Trophoblast cell (in vitro differentiated cells and primary cell): ENCODE results near the gene CDR2L.

Experiments
- DNase-seq, 2 donors: peaks; one replicate each; pipeline ENCODE4 v3.0.0-alpha.2; 2016
- H2AFZ ChIP-seq: 2 replicates; pipeline ENCODE4 v1.6.1; 2013; ENCODE audit warnings: low read length, moderate library complexity, mild to moderate bottlenecking; ENCODE audit not compliant: insufficient read depth, poor library complexity
- H2AK5ac ChIP-seq: 2 replicates; pipeline ENCODE4 v1.6.1; 2013; ENCODE audit warnings: mild to moderate bottlenecking, low read length
- H2BK120ac ChIP-seq: 2 replicates; pipeline ENCODE4 v1.6.1; 2013; ENCODE audit warnings: low read length, mild to moderate bottlenecking, moderate library complexity; ENCODE audit not compliant: insufficient read depth, poor library complexity
- H2BK12ac ChIP-seq: 2 replicates; pipeline ENCODE4 v1.6.1; 2013; ENCODE audit warnings: mild to moderate bottlenecking, low read length, moderate library complexity
- H2BK5ac ChIP-seq: 2 replicates; pipeline ENCODE4 v1.6.1; 2013; ENCODE audit warnings: low read length, low read depth, moderate library complexity, mild to moderate bottlenecking; ENCODE audit not compliant: poor library complexity
- H3K14ac ChIP-seq: 2 replicates; pipeline ENCODE4 v1.6.1; 2013; ENCODE audit warnings: mild to moderate bottlenecking, low read length
- H3K18ac ChIP-seq: 2 replicates; pipeline ENCODE4 v1.6.1; 2013; ENCODE audit warnings: mild to moderate bottlenecking, low read length
- H3K23ac ChIP-seq: 2 replicates; pipeline ENCODE4 v1.6.1; 2013; ENCODE audit warnings: low read length
- H3K27ac ChIP-seq: 2 replicates; pipeline ENCODE4 v1.5.1; 2013; ENCODE audit warnings: low read depth, mild to moderate bottlenecking, inconsistent platforms, low read length, moderate library complexity
- H3K27me3 ChIP-seq: 2 replicates; pipeline ENCODE4 v1.6.1; 2013; ENCODE audit warnings: inconsistent platforms, mild to moderate bottlenecking, low read length, moderate library complexity; ENCODE audit not compliant: insufficient read depth
- H3K36me3 ChIP-seq, 2 experiments: 1 replicate in 1 of 2; 2 replicates in 1 of 2; pipeline ENCODE4 v1.6.1; 2013; ENCODE audit warnings: low read length in 2 of 2, mild to moderate bottlenecking in 2 of 2, moderate library complexity in 1 of 2; ENCODE audit not compliant: insufficient read depth in 2 of 2, control insufficient read depth in 1 of 2
- H3K4ac ChIP-seq: 2 replicates; pipeline ENCODE4 v1.6.1; 2013; ENCODE audit warnings: low read depth, mild to moderate bottlenecking, low read length, moderate library complexity
- H3K4me1 ChIP-seq, 2 experiments: 1 replicate in 1 of 2; 2 replicates in 1 of 2; pipeline ENCODE4 v1.6.1; 2013; ENCODE audit warnings: low read length in 2 of 2, mild to moderate bottlenecking in 2 of 2, moderate library complexity in 1 of 2; ENCODE audit not compliant: insufficient read depth in 2 of 2, control insufficient read depth in 1 of 2
- H3K4me2 ChIP-seq: 2 replicates; pipeline ENCODE4 v1.6.1; 2013; ENCODE audit warnings: inconsistent platforms, mild to moderate bottlenecking, low read length, moderate library complexity
- H3K4me3 ChIP-seq: 2 replicates; pipeline ENCODE4 v1.5.1; 2013; ENCODE audit warnings: mild to moderate bottlenecking, low read depth, low read length, inconsistent platforms
- H3K79me1 ChIP-seq: one replicate; pipeline ENCODE4 v1.6.1; 2013; ENCODE audit warnings: low read length
- H3K79me2 ChIP-seq: 2 replicates; pipeline ENCODE4 v1.6.1; 2013; ENCODE audit warnings: low read length, mild to moderate bottlenecking; ENCODE audit not compliant: control insufficient read depth, insufficient read depth, poor library complexity
- H3K9ac ChIP-seq: 2 replicates; pipeline ENCODE4 v1.6.1; 2013; ENCODE audit warnings: mild to moderate bottlenecking, low read length
- H3K9me3 ChIP-seq: 2 replicates; pipeline ENCODE4 v1.6.1; 2013; ENCODE audit warnings: low read depth, mild to moderate bottlenecking, control low read depth, inconsistent platforms, low read length; ENCODE audit not compliant: insufficient read depth
- H4K12ac ChIP-seq: 2 replicates; pipeline ENCODE4 v1.6.1; 2013; ENCODE audit warnings: low read depth, mild to moderate bottlenecking, low read length, moderate library complexity
- H4K8ac ChIP-seq: 2 replicates; pipeline ENCODE4 v1.6.1; 2013; ENCODE audit warnings: low read depth, mild to moderate bottlenecking, low read length, moderate library complexity
- H4K91ac ChIP-seq: one replicate; pipeline ENCODE4 v1.6.1; 2013; ENCODE audit warnings: low read depth, mild to moderate bottlenecking, low read length, moderate library complexity
- WGBS: extraction: QIAGEN DNeasy Blood & Tissue Kit; methylation state at CpG from one replicate; pipeline ENCODE4 v1.1.7; 2013; ENCODE audit warnings: missing lambda C conversion rate; ENCODE audit not compliant: insufficient read length, insufficient coverage; ENCODE audit errors: extremely low coverage; 5-methylcytosine and 5-hydroxymethylcytosine counted together

The CDR2L gene

GRCh38 chr17:74975943-74976342 is 11.5 kb upstream of the CDR2L start:
- H3K14ac ChIP-seq, result no peak overlapping the region
- H3K79me2 ChIP-seq, result no peaks in the 10 kb centered on the region
- H2BK120ac ChIP-seq, result no peak overlapping the region
- H3K27ac ChIP-seq, result no peak overlapping the region
- no peak overlapping the region for H4K8ac ChIP-seq
- H3K4me2 ChIP-seq, result no peak overlapping the region
- H3K23ac ChIP-seq, result no peak overlapping the region
- no peak overlapping the region for H3K4ac ChIP-seq
- H2AK5ac ChIP-seq, result no peak overlapping the region
- no CpG with 5 or more reads among the region's 4 CpGs for whole genome bisulfite sequencing
- H3K9me3 ChIP-seq, result no peaks in the 10 kb centered on the region
- H3K36me3 ChIP-seq, result no peaks in the 10 kb centered on the region
- H3K4me3 ChIP-seq, result no peak overlapping the region
- peaks cover 13 to 17% of the 10 kb centered on the region in 2 experiments for H3K4me1 ChIP-seq
- H3K79me1 ChIP-seq, result peaks cover 9% of the 10 kb centered on the region
- DNase-seq, result no peak
- no peak overlapping the region for H3K18ac ChIP-seq
- H2BK12ac ChIP-seq, result no peak overlapping the region
- H4K91ac ChIP-seq, result no peak overlapping the region
- peaks cover 9% of the 10 kb centered on the region for H3K27me3 ChIP-seq
- no peak overlapping the region for H2BK5ac ChIP-seq
- no peak overlapping the region for H4K12ac ChIP-seq
- H3K9ac ChIP-seq, result no peak overlapping the region
- no peak overlapping the region for H2AFZ ChIP-seq

- H4K8ac ChIP-seq, result no peak overlapping the region
- peaks cover 6% of the 10 kb centered on the region for H3K27me3 ChIP-seq
- H3K4ac ChIP-seq, result no peak overlapping the region
- no peak overlapping the region for H3K14ac ChIP-seq
- H4K12ac ChIP-seq, result no peak overlapping the region
- no peak overlapping the region for H3K18ac ChIP-seq
- DNase-seq, result no peak
- no peak overlapping the region for H2AFZ ChIP-seq
- no peak overlapping the region for H2AK5ac ChIP-seq
- H2BK12ac ChIP-seq, result no peak overlapping the region
- peaks cover 7 to 14% of the 10 kb centered on the region in 2 experiments for H3K4me1 ChIP-seq
- H4K91ac ChIP-seq, result no peak overlapping the region
- H3K9ac ChIP-seq, result no peak overlapping the region
- WGBS, result no CpG with 5 or more reads among the region's 3 CpGs
- H3K4me2 ChIP-seq, result no peak overlapping the region
- peaks cover 9% of the 10 kb centered on the region for H3K79me1 ChIP-seq
- no peaks in the 10 kb centered on the region for H3K36me3 ChIP-seq
- H2BK5ac ChIP-seq, result no peak overlapping the region
- no peak overlapping the region for H3K23ac ChIP-seq
- peaks cover 5% of the 10 kb centered on the region for H3K79me2 ChIP-seq
- H2BK120ac ChIP-seq, result no peak overlapping the region
- H3K4me3 ChIP-seq, result no peak overlapping the region
- H3K27ac ChIP-seq, result no peak overlapping the region
- no peaks in the 10 kb centered on the region for H3K9me3 ChIP-seq
Measured at GRCh38 chr17:74977802-74978201, 9.6 kb upstream of the CDR2L start.

- no peak overlapping the region for H3K23ac ChIP-seq
- H4K91ac ChIP-seq, result no peak overlapping the region
- no peak overlapping the region for H2AK5ac ChIP-seq
- DNase-seq, result no peak
- WGBS, result no CpG with 5 or more reads among the region's 3 CpGs
- H3K4ac ChIP-seq, result no peak overlapping the region
- H3K18ac ChIP-seq, result no peak overlapping the region
- no peak overlapping the region for H2BK5ac ChIP-seq
- H3K79me2 ChIP-seq, result peaks cover 5% of the 10 kb centered on the region
- no peak overlapping the region for H3K9ac ChIP-seq
- H3K36me3 ChIP-seq, result no peaks in the 10 kb centered on the region
- no peak overlapping the region for H4K8ac ChIP-seq
- peaks cover 9% of the 10 kb centered on the region for H3K79me1 ChIP-seq
- no peak overlapping the region for H3K27ac ChIP-seq
- H2AFZ ChIP-seq, result no peak overlapping the region
- H4K12ac ChIP-seq, result no peak overlapping the region
- H3K27me3 ChIP-seq, result peaks cover 2% of the 10 kb centered on the region
- H3K14ac ChIP-seq, result no peak overlapping the region
- no peak overlapping the region for H2BK12ac ChIP-seq
- no peaks in the 10 kb centered on the region for H3K9me3 ChIP-seq
- peaks cover 7 to 14% of the 10 kb centered on the region in 2 experiments for H3K4me1 ChIP-seq
- no peak overlapping the region for H2BK120ac ChIP-seq
- H3K4me2 ChIP-seq, result no peak overlapping the region
- no peak overlapping the region for H3K4me3 ChIP-seq
Measured at GRCh38 chr17:74978240-74978639, 9.2 kb upstream of the CDR2L start.

GRCh38 chr17:74979408-74980146 is 7.9 kb upstream of the CDR2L start:
- no peak overlapping the region for H3K9ac ChIP-seq
- no peak overlapping the region for H3K4me2 ChIP-seq
- H3K14ac ChIP-seq, result no peak overlapping the region
- no peak overlapping the region for H2AK5ac ChIP-seq
- no peak overlapping the region for H3K4me3 ChIP-seq
- peaks cover 7 to 14% of the 10 kb centered on the region in 2 experiments for H3K4me1 ChIP-seq
- H2BK120ac ChIP-seq, result no peak overlapping the region
- WGBS, result no CpG with 5 or more reads among the region's 17 CpGs
- H3K79me2 ChIP-seq, result peaks cover 5% of the 10 kb centered on the region
- peaks cover 9% of the 10 kb centered on the region for H3K79me1 ChIP-seq
- no peak overlapping the region for H2BK5ac ChIP-seq
- no peaks in the 10 kb centered on the region for H3K9me3 ChIP-seq
- no peak overlapping the region for H4K8ac ChIP-seq
- no peak overlapping the region for H3K27ac ChIP-seq
- no peaks in the 10 kb centered on the region for H3K27me3 ChIP-seq
- no peak overlapping the region for H4K12ac ChIP-seq
- no peak overlapping the region for H4K91ac ChIP-seq
- H3K4ac ChIP-seq, result no peak overlapping the region
- no peak overlapping the region for H2AFZ ChIP-seq
- no peak overlapping the region for H3K18ac ChIP-seq
- no peak overlapping the region for H3K23ac ChIP-seq
- no peaks in the 10 kb centered on the region for H3K36me3 ChIP-seq
- H2BK12ac ChIP-seq, result no peak overlapping the region
- no peak for DNase-seq
